GM23248 (cell line): ENCODE measurements around the gene EMC6. TPM values are rescaled to one million over a fixed set of nuclear protein-coding genes. Genes with fewer than 3 reads are reported as not detected.

Experiments used
- DNase-seq: peaks from one replicate; pipeline ENCODE4 v3.0.0-alpha.2; 2015
- H2AFZ ChIP-seq: fragments of 200-600 bp; sonication (generic); 2 replicates; pipeline ENCODE4 v1.6.1; 2016; ENCODE audit warnings: antibody characterized with exemption
- H3F3A ChIP-seq: fragments of 200-600 bp; sonication (generic); 2 replicates; pipeline ENCODE4 v1.6.1; 2016; ENCODE audit warnings: mild to moderate bottlenecking, antibody characterized with exemption, mixed run types; ENCODE audit not compliant: insufficient read depth
- H3K27ac ChIP-seq: fragments of 200-600 bp; sonication (generic); 2 replicates; pipeline ENCODE4 v1.5.1; 2016; ENCODE audit warnings: mild to moderate bottlenecking
- H3K27me3 ChIP-seq: fragments of 200-600 bp; sonication (generic); replicated peaks from 2 replicates; pipeline ENCODE4 v1.6.1; 2016; ENCODE audit warnings: mild to moderate bottlenecking; ENCODE audit not compliant: insufficient read depth
- H3K36me3 ChIP-seq: fragments of 200-600 bp; sonication (generic); 2 replicates; pipeline ENCODE4 v1.6.1; 2016; ENCODE audit warnings: low read depth, mild to moderate bottlenecking
- H3K4me1 ChIP-seq: fragments of 200-600 bp; sonication (generic); 2 replicates; pipeline ENCODE4 v1.6.1; 2016; ENCODE audit warnings: mild to moderate bottlenecking; ENCODE audit not compliant: insufficient read depth
- H3K4me2 ChIP-seq: fragments of 200-600 bp; sonication (generic); one replicate; pipeline ENCODE4 v1.6.1; 2016; ENCODE audit warnings: mild to moderate bottlenecking; ENCODE audit not compliant: unreplicated experiment
- H3K4me3 ChIP-seq: fragments of 200-600 bp; sonication (generic); 2 replicates; pipeline ENCODE4 v1.5.1; 2016; ENCODE audit warnings: mild to moderate bottlenecking
- H3K79me2 ChIP-seq: fragments of 200-600 bp; sonication (generic); 2 replicates; pipeline ENCODE4 v1.6.1; 2016; ENCODE audit warnings: mild to moderate bottlenecking; ENCODE audit not compliant: insufficient read depth
- H3K9ac ChIP-seq: fragments of 200-600 bp; sonication (generic); 2 replicates; pipeline ENCODE4 v1.6.1; 2016; ENCODE audit warnings: mild to moderate bottlenecking
- H3K9me2 ChIP-seq: fragments of 200-600 bp; sonication (generic); 2 replicates; pipeline ENCODE4 v1.6.1; 2016; ENCODE audit warnings: mixed run types, mild to moderate bottlenecking, moderate library complexity; ENCODE audit not compliant: insufficient read depth
- H3K9me3 ChIP-seq: fragments of 200-600 bp; sonication (generic); one replicate; pipeline ENCODE4 v1.6.1; 2017; ENCODE audit warnings: low read depth
- H4K20me1 ChIP-seq: fragments of 200-600 bp; sonication (generic); 2 replicates; pipeline ENCODE4 v1.6.0; 2016; ENCODE audit not compliant: insufficient read depth
- EZH2 ChIP-seq: fragments of 200-600 bp; sonication (generic); IDR thresholded peaks from 2 replicates; pipeline ENCODE4 v1.6.1; 2018; ENCODE audit warnings: antibody characterized with exemption, mild to moderate bottlenecking; ENCODE audit not compliant: insufficient read depth, poor library complexity, severe bottlenecking
- EZH2phosphoT487 ChIP-seq: fragments of 200-600 bp; sonication (generic); IDR thresholded peaks from 2 replicates; pipeline ENCODE4 v1.6.1; 2018; ENCODE audit warnings: antibody characterized with exemption, moderate library complexity, mild to moderate bottlenecking, low read depth; ENCODE audit not compliant: insufficient read depth
- WGBS, 2 experiments: methylation state at CpG; one replicate each; pipeline ENCODE4 v1.1.6; 2015 to 2017; ENCODE audit warnings: low lambda C conversion rate in 2 of 2, low coverage in 1 of 2; ENCODE audit errors: missing lambda C conversion rate in 2 of 2; 5-methylcytosine and 5-hydroxymethylcytosine counted together
- in situ Hi-C: fragments of 300-500 bp; cut with MboI; formaldehyde crosslinking; loops from 2 replicates; pipeline ENCODE4 v1.15.0; 2020
- polyA plus RNA-seq: library from polyadenylated mRNA; unstranded; fragments of >200 nt; fragmentation: Nextera tagmentation; extraction: Ambion mirVana; gene quantifications from 2 replicates; pipeline ENCODE4 v1.2.1, GENCODE V29; 2016
- total RNA-seq: library from RNA; depleted of rRNA; stranded (reverse); fragments of >200 nt; shearing (Covaris generic); gene quantifications from 2 replicates; pipeline ENCODE4 v1.2.3, GENCODE V29; 2014

The EMC6 gene
- total and polyA plus RNA-seq, 2 experiments from 2014 or later, result 28.6 to 114 TPM

GRCh38 chr17:3627769-3628167 is 40.8 kb upstream of the EMC6 start:
- 92 to 98% methylated on average over 11 of the region's 11 CpGs for WGBS, 2 experiments
- no peak overlapping the region for H3K4me3 ChIP-seq
- H3K79me2 ChIP-seq, result no peaks in the 10 kb centered on the region
- H3K9me3 ChIP-seq, result no peaks in the 10 kb centered on the region
- H3F3A ChIP-seq, result no peaks in the 10 kb centered on the region
- H3K36me3 ChIP-seq, result no peaks in the 10 kb centered on the region
- H3K9ac ChIP-seq, result no peak overlapping the region
- H2AFZ ChIP-seq, result no peak overlapping the region
- DNase-seq, result no peak
- no peaks in the 10 kb centered on the region for H3K4me1 ChIP-seq
- H4K20me1 ChIP-seq, result no peaks in the 10 kb centered on the region
- H3K27ac ChIP-seq, result no peak overlapping the region
- TF ChIP-seq EZH2phosphoT487, result no peak
- no peak for TF ChIP-seq EZH2
- in situ Hi-C loops, result loop anchor here (25.0 kb wide), 1 partner anchor 590 kb away; no protein-coding TSS in a partner anchor
- no peak overlapping the region for H3K4me2 ChIP-seq
- no peaks in the 10 kb centered on the region for H3K9me2 ChIP-seq
- H3K27me3 ChIP-seq, result no peaks in the 10 kb centered on the region

- H3K9me3 ChIP-seq, result no peaks in the 10 kb centered on the region
- H4K20me1 ChIP-seq, result no peaks in the 10 kb centered on the region
- H3F3A ChIP-seq, result no peaks in the 10 kb centered on the region
- H3K27ac ChIP-seq, result no peak overlapping the region
- H2AFZ ChIP-seq, result no peak overlapping the region
- no peaks in the 10 kb centered on the region for H3K27me3 ChIP-seq
- no peaks in the 10 kb centered on the region for H3K4me1 ChIP-seq
- in situ Hi-C loops, result loop anchor here (25.0 kb wide), 1 partner anchor 593 kb away; no protein-coding TSS in a partner anchor
- no peaks in the 10 kb centered on the region for H3K9me2 ChIP-seq
- no peak overlapping the region for H3K4me3 ChIP-seq
- no peak for DNase-seq
- WGBS, 2 experiments, result 94 to 97% methylated on average over 10 of the region's 10 CpGs
- H3K36me3 ChIP-seq, result no peaks in the 10 kb centered on the region
- TF ChIP-seq EZH2phosphoT487 (no peak), EZH2 (no peak)
- H3K9ac ChIP-seq, result no peak overlapping the region
- 0 out of 2 replicates have a peak, but pooled peaks cover 3% of the 10 kb centered on the region for H3K79me2 ChIP-seq
- no peak overlapping the region for H3K4me2 ChIP-seq
Observed at GRCh38 chr17:3630781-3631180, 37.8 kb upstream of the EMC6 start.

DNA sequence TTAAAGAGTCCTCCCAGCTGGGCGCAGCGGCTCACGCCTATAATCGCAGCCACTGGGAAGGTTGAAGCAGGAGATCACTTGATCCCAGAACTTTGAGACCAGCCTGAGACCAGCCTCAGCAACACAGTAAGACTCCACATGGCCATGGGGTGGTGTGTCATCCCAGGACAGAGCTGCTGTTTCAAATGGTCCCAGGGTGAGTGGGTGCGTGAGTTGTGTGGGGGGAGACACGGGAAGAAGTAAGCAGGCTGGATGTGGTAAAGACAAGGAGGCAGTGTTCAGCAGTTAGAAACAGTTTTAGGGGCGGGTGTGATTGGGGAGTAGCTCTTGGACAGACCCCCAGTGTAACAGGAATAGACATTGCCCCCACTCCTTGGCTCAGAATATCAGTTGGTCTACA is 36.3 kb upstream of the EMC6 start:
- in situ Hi-C loops, result loop anchor here (25.0 kb wide), 1 partner anchor 595 kb away; no protein-coding TSS in a partner anchor
- no peak overlapping the region for H3K4me3 ChIP-seq
- H3K27ac ChIP-seq, result no peak overlapping the region
- H3K27me3 ChIP-seq, result no peaks in the 10 kb centered on the region
- no peak for DNase-seq
- no peaks in the 10 kb centered on the region for H3K9me2 ChIP-seq
- no peak overlapping the region for H3K9ac ChIP-seq
- H3K79me2 ChIP-seq, result 0 out of 2 replicates have a peak, but pooled peaks cover 3% of the 10 kb centered on the region
- H3K4me1 ChIP-seq, result peaks cover 2% of the 10 kb centered on the region; the same call in 1 of the 2 replicates
- H4K20me1 ChIP-seq, result no peaks in the 10 kb centered on the region
- H3K4me2 ChIP-seq, result no peak overlapping the region
- TF ChIP-seq EZH2, result no peak
- no peak for TF ChIP-seq EZH2phosphoT487
- H3K36me3 ChIP-seq, result no peaks in the 10 kb centered on the region
- no peaks in the 10 kb centered on the region for H3F3A ChIP-seq
- no peak overlapping the region for H2AFZ ChIP-seq
- H3K9me3 ChIP-seq, result no peaks in the 10 kb centered on the region
- WGBS, 2 experiments, result 86 to 90% methylated on average over 7 of the region's 7 CpGs

DNA sequence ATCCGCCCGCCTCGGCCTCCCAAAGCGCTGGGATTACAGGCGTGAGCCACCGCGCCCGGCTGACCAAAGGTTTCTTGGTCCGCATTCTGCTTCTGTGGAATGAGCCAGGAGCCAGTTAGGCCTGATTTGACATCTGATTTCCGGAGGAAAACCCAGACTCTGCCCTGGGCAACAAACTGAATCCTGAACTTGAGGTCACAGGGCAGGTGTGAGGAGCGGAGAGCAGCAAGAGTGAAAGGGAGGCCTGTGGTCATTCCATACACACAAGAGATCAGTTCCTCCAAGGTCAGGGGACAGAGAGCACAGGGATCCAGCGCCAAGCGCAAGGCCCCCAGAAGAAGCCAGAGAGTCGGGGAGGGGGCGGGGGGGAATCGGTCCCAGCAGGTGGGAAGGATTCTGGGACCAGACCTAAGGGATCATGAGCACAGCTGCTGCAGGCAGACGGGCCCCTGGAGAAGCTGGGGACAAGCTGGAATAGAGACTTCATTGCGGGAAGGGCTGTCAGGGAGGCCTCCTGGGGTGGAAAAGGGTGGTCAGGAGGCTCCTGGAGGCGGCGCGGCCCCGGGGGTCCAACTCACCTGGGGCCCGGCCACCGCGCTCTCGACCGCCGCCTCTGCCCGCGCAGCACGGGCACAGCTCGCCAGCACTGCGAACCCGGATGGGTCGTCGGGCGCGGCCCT is 33.0 kb upstream of the EMC6 start:
- Histone ChIP-seq H3K9ac (peak overlapping the region; percentile 80), H3K27me3 (no peaks in the 10 kb centered on the region), H3K4me1 (peaks cover 5% of the 10 kb centered on the region; the same call in 1 of the 2 replicates), H3K27ac (no peak overlapping the region), H3F3A (no peaks in the 10 kb centered on the region), H3K36me3 (no peaks in the 10 kb centered on the region), H3K79me2 (0 out of 2 replicates have a peak, but pooled peaks cover 3% of the 10 kb centered on the region), H3K9me2 (no peaks in the 10 kb centered on the region), H3K4me3 (peak overlapping the region; percentile 79), H4K20me1 (no peaks in the 10 kb centered on the region), H3K9me3 (no peaks in the 10 kb centered on the region), H3K4me2 (peak overlapping the region; percentile 67), H2AFZ (peak overlapping the region; percentile 84)
- in situ Hi-C loops, result loop anchor here (25.0 kb wide), 1 partner anchor 598 kb away; no protein-coding TSS in a partner anchor
- WGBS, 2 experiments, result 25 to 31% methylated on average over 23 to 24 of the region's 38 CpGs
- DNase-seq, result peak; percentile 16
- TF ChIP-seq EZH2phosphoT487 (no peak), EZH2 (no peak)
